ENCODE measurements around the gene NKX2-3.
A peak's percentile ranks its signal among the peaks of the same experiment; 100 is the strongest.

The NKX2-3 gene

GRCh38 chr10:99539120-99539519 lies 6.4 kb downstream of the NKX2-3 start:
- no peak for DNase-seq

- no peak for DNase-seq
Observed at GRCh38 chr10:99539820-99540219, 7.1 kb downstream of the NKX2-3 start.

- DNase-seq = no peak
Observed at GRCh38 chr10:99540306-99540656, 7.5 kb downstream of the NKX2-3 start.

GRCh38 chr10:99540657-99541531 lies 8.2 kb downstream of the NKX2-3 start:
- no peak for DNase-seq

GRCh38 chr10:99544322-99544721 lies 11.6 kb downstream of the NKX2-3 start:
- no peak for DNase-seq

GRCh38 chr10:99548041-99548530 lies 15.3 kb downstream of the NKX2-3 start:
- DNase-seq = no peak

- DNase-seq = peak; percentile 21
Observed at GRCh38 chr10:99551158-99551557, 18.4 kb downstream of the NKX2-3 start.

GRCh38 chr10:99551616-99552015 lies 18.9 kb downstream of the NKX2-3 start:
- DNase-seq = no peak

GRCh38 chr10:99555371-99555770 lies 22.6 kb downstream of the NKX2-3 start:
- DNase-seq = no peak

GRCh38 chr10:99555825-99556523 lies 23.2 kb downstream of the NKX2-3 start:
- DNase-seq = no peak

GRCh38 chr10:99557044-99557443 lies 24.3 kb downstream of the NKX2-3 start:
- no peak for DNase-seq

GRCh38 chr10:99558708-99559107 lies 26.0 kb downstream of the NKX2-3 start:
- no peak for DNase-seq

- peak; percentile 42 for DNase-seq
Observed at GRCh38 chr10:99560277-99561126, 27.8 kb downstream of the NKX2-3 start.

GRCh38 chr10:99562631-99563030 lies 29.9 kb downstream of the NKX2-3 start:
- no peak for DNase-seq

- no peak for DNase-seq
Observed at GRCh38 chr10:99564361-99564760, 31.6 kb downstream of the NKX2-3 start.

- no peak for DNase-seq
Observed at GRCh38 chr10:99565166-99565565, 32.4 kb downstream of the NKX2-3 start.

- no peak for DNase-seq
Observed at GRCh38 chr10:99569253-99569939, 36.7 kb downstream of the NKX2-3 start.

GRCh38 chr10:99569961-99570360 lies 37.2 kb downstream of the NKX2-3 start:
- no peak for DNase-seq

GRCh38 chr10:99571816-99572215 lies 39.1 kb downstream of the NKX2-3 start:
- DNase-seq = no peak

GRCh38 chr10:99573790-99574189 lies 41.0 kb downstream of the NKX2-3 start:
- DNase-seq = no peak

GRCh38 chr10:99579971-99580370 lies 47.2 kb downstream of the NKX2-3 start:
- DNase-seq = no peak

- no peak for DNase-seq
Observed at GRCh38 chr10:99582255-99582770, 49.6 kb downstream of the NKX2-3 start.
